CD14-positive monocyte (primary cell): Measurements from ENCODE around the gene ATOH8. TPM values are rescaled to one million over a fixed set of nuclear protein-coding genes. Genes with fewer than 3 reads are reported as not detected.

Experiments
- DNase-seq, 3 donors: peaks; one replicate each; pipeline ENCODE4 v3.0.0-alpha.2; 2011 to 2022
- H2AFZ ChIP-seq: 2 replicates; pipeline ENCODE4 v1.6.0; 2012; ENCODE audit warnings: mild to moderate bottlenecking, low read depth, low read length, inconsistent platforms; ENCODE audit not compliant: insufficient read depth, poor library complexity, severe bottlenecking
- H3K27ac ChIP-seq, 2 donors: 1 replicate in 1 of 2; 2 replicates in 1 of 2; pipeline ENCODE4 v1.5.1; 2012 to 2013; ENCODE audit warnings: low read length in 2 of 2, control low read depth in 1 of 2, inconsistent platforms in 1 of 2, low read depth in 1 of 2, mild to moderate bottlenecking in 1 of 2
- H3K27me3 ChIP-seq, 2 donors: one replicate each; pipeline versions ENCODE4 v1.6.0 to v1.6.1; 2011 to 2013; ENCODE audit warnings: low read length in 2 of 2; ENCODE audit not compliant: control insufficient read depth in 2 of 2, insufficient read depth in 2 of 2
- H3K36me3 ChIP-seq, 2 donors: replicated peaks in 1 of 2; 1 replicate in 1 of 2; 2 replicates in 1 of 2; pipeline versions ENCODE4 v1.5.1 to v1.6.1; 2012 to 2013; ENCODE audit warnings: low read length in 2 of 2, control low read depth in 1 of 2, inconsistent platforms in 1 of 2, mild to moderate bottlenecking in 1 of 2; ENCODE audit not compliant: insufficient read depth in 2 of 2, control insufficient read depth in 1 of 2
- H3K4me1 ChIP-seq, 2 donors: 1 replicate in 1 of 2; 2 replicates in 1 of 2; pipeline versions ENCODE4 v1.5.1 to v1.6.1; 2012 to 2013; ENCODE audit warnings: low read length in 2 of 2, control low read depth in 1 of 2, inconsistent platforms in 1 of 2, mild to moderate bottlenecking in 1 of 2, moderate library complexity in 1 of 2; ENCODE audit not compliant: insufficient read depth in 2 of 2, control insufficient read depth in 1 of 2
- H3K4me2 ChIP-seq: replicated peaks from 2 replicates; pipeline ENCODE3; 2012; ENCODE audit warnings: low read length, moderate library complexity, mild to moderate bottlenecking; ENCODE audit not compliant: poor library complexity, severe bottlenecking; ENCODE audit errors: extremely low read depth
- H3K4me3 ChIP-seq, 3 experiments: fragments of 200-600 bp in 1 of 3; sonication (generic) in 1 of 3; replicated peaks in 1 of 3; 1 replicate in 2 of 3; 2 replicates in 1 of 3; pipeline ENCODE4 v1.5.1; 2011 to 2013; ENCODE audit warnings: low read length in 3 of 3, mild to moderate bottlenecking in 3 of 3, control low read depth in 2 of 3, low read depth in 2 of 3, inconsistent platforms in 1 of 3, moderate library complexity in 1 of 3
- H3K79me2 ChIP-seq: 2 replicates; pipeline ENCODE4 v1.6.0; 2012; ENCODE audit warnings: mild to moderate bottlenecking, control low read depth, inconsistent platforms, low read length, moderate library complexity; ENCODE audit not compliant: insufficient read depth
- H3K9ac ChIP-seq: 2 replicates; pipeline ENCODE4 v1.6.0; 2017; ENCODE audit warnings: low read length, mild to moderate bottlenecking; ENCODE audit not compliant: insufficient read depth, poor library complexity, severe bottlenecking
- H3K9me3 ChIP-seq, 2 donors: replicated peaks in 1 of 2; 1 replicate in 1 of 2; 2 replicates in 1 of 2; pipeline versions ENCODE4 v1.5.1 to v1.6.1; 2012 to 2013; ENCODE audit warnings: low read length in 2 of 2, control low read depth in 1 of 2; ENCODE audit not compliant: control insufficient read depth in 1 of 2, insufficient read depth in 1 of 2
- H4K20me1 ChIP-seq: 2 replicates; pipeline ENCODE4 v1.6.0; 2012; ENCODE audit warnings: mild to moderate bottlenecking, low read length, control low read depth, moderate library complexity; ENCODE audit not compliant: insufficient read depth
- H3K27ac Mint-ChIP-seq, 7 donors: one replicate each; pipeline ENCODE4 v1.8.0; 2020; ENCODE audit warnings: mild to moderate bottlenecking in 7 of 7, mixed read lengths in 7 of 7, moderate library complexity in 6 of 7, inconsistent platforms in 2 of 7
- H3K27me3 Mint-ChIP-seq, 3 donors: one replicate each; pipeline ENCODE4 v1.8.0; 2021 to 2022; ENCODE audit warnings: low read depth in 3 of 3, mild to moderate bottlenecking in 3 of 3, mixed read lengths in 3 of 3, moderate library complexity in 3 of 3, inconsistent platforms in 1 of 3
- H3K36me3 Mint-ChIP-seq, 2 donors: one replicate each; pipeline ENCODE4 v1.8.0; 2020; ENCODE audit warnings: mixed read lengths in 2 of 2, inconsistent platforms in 1 of 2, mild to moderate bottlenecking in 1 of 2
- H3K4me1 Mint-ChIP-seq: one replicate; pipeline ENCODE4 v1.8.0; 2020; ENCODE audit warnings: mild to moderate bottlenecking, mixed read lengths
- H3K4me3 Mint-ChIP-seq, 2 donors: one replicate each; pipeline ENCODE4 v1.8.0; 2020; ENCODE audit warnings: mild to moderate bottlenecking in 2 of 2, mixed read lengths in 2 of 2, moderate library complexity in 1 of 2
- H3K9me3 Mint-ChIP-seq, 7 donors: one replicate each; pipeline ENCODE4 v1.8.0; 2020 to 2022; ENCODE audit warnings: mixed read lengths in 7 of 7, mild to moderate bottlenecking in 6 of 7, moderate library complexity in 6 of 7, inconsistent platforms in 2 of 7
- WGBS: methylation state at CpG from one replicate; pipeline ENCODE4 v1.1.5; 2013; ENCODE audit warnings: missing lambda C conversion rate; ENCODE audit not compliant: insufficient coverage; 5-methylcytosine and 5-hydroxymethylcytosine counted together
- intact Hi-C, 2 donors: fragments of 100-400 bp; cut with micrococcal nuclease; formaldehyde crosslinking; loops; one replicate each; pipeline versions ENCODE4 v1.15.0 to v1.15.1; 2023
- polyA plus RNA-seq, 3 donors: library from polyadenylated mRNA; depleted of rRNA in 1 of 3; unstranded in 2 of 3; stranded (reverse) in 1 of 3; fragments of 300-500 nt in 2 of 3; fragments of >200 nt in 1 of 3; fragmentation: Illumina TruSeq in 2 of 3; gene quantifications; 1 replicate in 2 of 3; 2 replicates in 1 of 3; pipeline ENCODE4 v1.2.3, GENCODE V29; 2012 to 2021
- TF ChIP-seq, protein P1 (sequence below): fragments of 200-600 bp; IDR thresholded peaks from one replicate; pipeline ENCODE4 v1.8.0; 2022; ENCODE audit warnings: antibody characterized with exemption, mild to moderate bottlenecking

ATOH8 gene
- polyA plus RNA-seq, 3 donors, result 2.0 to 3.9 (median 2.1) TPM

DNA sequence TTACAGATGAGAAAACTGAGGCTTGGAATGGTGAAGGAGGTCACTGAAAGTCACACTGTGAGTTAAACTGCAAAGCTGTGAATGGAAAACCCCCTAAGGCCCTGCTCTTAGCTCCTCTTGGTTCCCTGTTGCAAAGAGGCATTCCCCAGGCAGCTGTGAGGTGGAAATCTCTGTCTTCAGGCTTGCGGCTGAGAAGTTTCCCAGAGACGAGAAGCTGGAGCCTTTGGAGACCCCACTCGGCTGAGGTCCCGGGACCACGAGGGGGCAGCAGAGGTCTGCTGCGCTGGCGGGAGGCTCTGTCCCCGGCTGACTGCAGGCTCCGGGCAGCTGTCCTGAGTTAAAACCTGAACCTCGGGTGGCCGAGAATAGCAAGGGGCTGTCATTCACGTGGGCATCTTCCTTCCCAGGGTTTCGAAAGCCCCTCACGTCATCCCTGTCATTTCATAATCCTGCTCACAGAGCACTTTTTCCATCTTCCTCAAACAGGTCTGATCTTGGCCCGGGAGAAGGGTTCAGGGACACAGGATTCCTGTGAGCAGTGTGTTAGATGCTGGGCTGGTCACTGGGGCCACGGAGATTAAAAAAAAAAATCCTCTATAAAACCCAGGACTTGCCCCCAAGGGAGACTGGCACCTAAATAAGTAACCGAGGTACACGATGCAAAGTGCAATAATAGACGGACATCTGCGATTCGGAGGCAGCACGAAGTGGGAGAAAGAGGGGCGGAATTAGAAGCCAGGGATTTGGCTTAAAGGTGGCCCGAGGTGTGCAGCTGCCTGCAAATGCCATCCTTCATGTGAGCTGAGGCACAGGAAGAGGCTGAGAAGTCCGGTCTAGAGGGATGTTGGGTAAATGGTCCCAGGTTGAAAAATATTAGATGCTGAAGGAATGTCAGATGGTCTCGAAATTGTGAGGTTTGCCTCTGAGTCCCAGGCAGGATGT lies 24.6 kb upstream of the ATOH8 start:
- Histone ChIP-seq H3K36me3 (no peaks in the 10 kb centered on the region), H3K79me2 (no peaks in the 10 kb centered on the region), H4K20me1 (no peaks in the 10 kb centered on the region), H3K27me3 (no peaks in the 10 kb centered on the region), H2AFZ (peak overlapping the region; percentile 69), H3K9me3 (no peaks in the 10 kb centered on the region), H3K4me3 (peak overlapping the region in 2 of 3 experiments; percentile 1 to 60), H3K9ac (no peak overlapping the region), H3K4me2 (peak overlapping the region; percentile 56), H3K4me1 (peaks cover 32 to 39% of the 10 kb centered on the region in 2 donors), H3K27ac (peak overlapping the region; percentile 6 to 54)
- H3K27ac Mint-ChIP-seq, result peak overlapping the region; percentile 11 to 82 (median 45)
- H3K36me3 Mint-ChIP-seq, result no peaks in the 10 kb centered on the region
- 43% methylated on average over 20 of the region's 26 CpGs for whole genome bisulfite sequencing
- peaks cover 36% of the 10 kb centered on the region for H3K4me1 Mint-ChIP-seq
- intact Hi-C loops, result loop anchor here (2.0 to 10.0 kb wide), 3 partner anchors 83 to 94 kb away; no protein-coding TSS in a partner anchor
- TF ChIP-seq, protein P1, sequence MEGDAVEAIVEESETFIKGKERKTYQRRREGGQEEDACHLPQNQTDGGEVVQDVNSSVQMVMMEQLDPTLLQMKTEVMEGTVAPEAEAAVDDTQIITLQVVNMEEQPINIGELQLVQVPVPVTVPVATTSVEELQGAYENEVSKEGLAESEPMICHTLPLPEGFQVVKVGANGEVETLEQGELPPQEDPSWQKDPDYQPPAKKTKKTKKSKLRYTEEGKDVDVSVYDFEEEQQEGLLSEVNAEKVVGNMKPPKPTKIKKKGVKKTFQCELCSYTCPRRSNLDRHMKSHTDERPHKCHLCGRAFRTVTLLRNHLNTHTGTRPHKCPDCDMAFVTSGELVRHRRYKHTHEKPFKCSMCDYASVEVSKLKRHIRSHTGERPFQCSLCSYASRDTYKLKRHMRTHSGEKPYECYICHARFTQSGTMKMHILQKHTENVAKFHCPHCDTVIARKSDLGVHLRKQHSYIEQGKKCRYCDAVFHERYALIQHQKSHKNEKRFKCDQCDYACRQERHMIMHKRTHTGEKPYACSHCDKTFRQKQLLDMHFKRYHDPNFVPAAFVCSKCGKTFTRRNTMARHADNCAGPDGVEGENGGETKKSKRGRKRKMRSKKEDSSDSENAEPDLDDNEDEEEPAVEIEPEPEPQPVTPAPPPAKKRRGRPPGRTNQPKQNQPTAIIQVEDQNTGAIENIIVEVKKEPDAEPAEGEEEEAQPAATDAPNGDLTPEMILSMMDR, result peak; percentile 89
- peaks cover 0 to 5% (median 0%) of the 10 kb centered on the region in 7 donors for H3K9me3 Mint-ChIP-seq
- peaks cover 0 to 2% (median 0%) of the 10 kb centered on the region in 3 donors for H3K27me3 Mint-ChIP-seq
- peak overlapping the region; percentile 48 to 73 for H3K4me3 Mint-ChIP-seq
- peak; percentile 68 to 80 (median 76) for DNase-seq

- H3K4me1 ChIP-seq, result peaks cover 24 to 31% of the 10 kb centered on the region in 2 donors
- no peak overlapping the region for H2AFZ ChIP-seq
- H3K4me3 Mint-ChIP-seq, result no peak overlapping the region
Observed at GRCh38 chr2:85729825-85730510, 23.8 kb upstream of the ATOH8 start.

More at GRCh38 chr2:85729825-85730510, 23.8 kb upstream of the ATOH8 start:
- no peak overlapping the region for H3K27ac ChIP-seq
- no peak overlapping the region for H3K9ac ChIP-seq
- H3K79me2 ChIP-seq, result no peaks in the 10 kb centered on the region
- H3K9me3 Mint-ChIP-seq, result peaks cover 0 to 5% (median 0%) of the 10 kb centered on the region in 7 donors
- H4K20me1 ChIP-seq, result no peaks in the 10 kb centered on the region
- no peaks in the 10 kb centered on the region for H3K36me3 Mint-ChIP-seq
- peaks cover 28% of the 10 kb centered on the region for H3K4me1 Mint-ChIP-seq
- H3K27me3 Mint-ChIP-seq, result peaks cover 0 to 2% (median 0%) of the 10 kb centered on the region in 3 donors
- no peaks in the 10 kb centered on the region for H3K9me3 ChIP-seq
- 83% methylated on average over 5 of the region's 10 CpGs for WGBS
- peak overlapping the region in 4 of 7 donors; percentile 37 to 82 (median 50) for H3K27ac Mint-ChIP-seq
- no peaks in the 10 kb centered on the region for H3K36me3 ChIP-seq
- no peaks in the 10 kb centered on the region for H3K27me3 ChIP-seq
- DNase-seq, result no peak
- H3K4me3 ChIP-seq, result no peak overlapping the region
- H3K4me2 ChIP-seq, result no peak overlapping the region
- intact Hi-C loops, result loop anchor here (2.0 to 10.0 kb wide), 3 partner anchors 82 to 95 kb away; no protein-coding TSS in a partner anchor
- TF ChIP-seq, protein P1, result no peak
